Measurements from ENCODE around the gene SCN3A.

- TF ChIP-seq, protein P1, sequence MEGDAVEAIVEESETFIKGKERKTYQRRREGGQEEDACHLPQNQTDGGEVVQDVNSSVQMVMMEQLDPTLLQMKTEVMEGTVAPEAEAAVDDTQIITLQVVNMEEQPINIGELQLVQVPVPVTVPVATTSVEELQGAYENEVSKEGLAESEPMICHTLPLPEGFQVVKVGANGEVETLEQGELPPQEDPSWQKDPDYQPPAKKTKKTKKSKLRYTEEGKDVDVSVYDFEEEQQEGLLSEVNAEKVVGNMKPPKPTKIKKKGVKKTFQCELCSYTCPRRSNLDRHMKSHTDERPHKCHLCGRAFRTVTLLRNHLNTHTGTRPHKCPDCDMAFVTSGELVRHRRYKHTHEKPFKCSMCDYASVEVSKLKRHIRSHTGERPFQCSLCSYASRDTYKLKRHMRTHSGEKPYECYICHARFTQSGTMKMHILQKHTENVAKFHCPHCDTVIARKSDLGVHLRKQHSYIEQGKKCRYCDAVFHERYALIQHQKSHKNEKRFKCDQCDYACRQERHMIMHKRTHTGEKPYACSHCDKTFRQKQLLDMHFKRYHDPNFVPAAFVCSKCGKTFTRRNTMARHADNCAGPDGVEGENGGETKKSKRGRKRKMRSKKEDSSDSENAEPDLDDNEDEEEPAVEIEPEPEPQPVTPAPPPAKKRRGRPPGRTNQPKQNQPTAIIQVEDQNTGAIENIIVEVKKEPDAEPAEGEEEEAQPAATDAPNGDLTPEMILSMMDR (conservative IDR thresholded peaks at IDR 0.05): no peak
- TF ChIP-seq ZFX (IDR thresholded peaks at IDR 0.05): no peak
These were observed 36.1 kb upstream of the SCN3A start for GRCh38 chr2:165239856-165240515.

All from C4-2B (cell line).